Endometrium (tissue), 2 donors: ENCODE measurements around the gene CYP2A7.
"Not testable (repeated sequence)": the region's sequence is repeated elsewhere in the genome, so short reads cannot be mapped to it uniquely, and the experiment has no call there.

ENCODE experiments used
- FAIRE-seq: peaks from 2 replicates; lab custom pipeline; 2012; peaks lifted over from hg19 to GRCh38; lab: Jason Lieb, UNC
- donor health status: control.
- donor health status: control.

Gene CYP2A7

DNA sequence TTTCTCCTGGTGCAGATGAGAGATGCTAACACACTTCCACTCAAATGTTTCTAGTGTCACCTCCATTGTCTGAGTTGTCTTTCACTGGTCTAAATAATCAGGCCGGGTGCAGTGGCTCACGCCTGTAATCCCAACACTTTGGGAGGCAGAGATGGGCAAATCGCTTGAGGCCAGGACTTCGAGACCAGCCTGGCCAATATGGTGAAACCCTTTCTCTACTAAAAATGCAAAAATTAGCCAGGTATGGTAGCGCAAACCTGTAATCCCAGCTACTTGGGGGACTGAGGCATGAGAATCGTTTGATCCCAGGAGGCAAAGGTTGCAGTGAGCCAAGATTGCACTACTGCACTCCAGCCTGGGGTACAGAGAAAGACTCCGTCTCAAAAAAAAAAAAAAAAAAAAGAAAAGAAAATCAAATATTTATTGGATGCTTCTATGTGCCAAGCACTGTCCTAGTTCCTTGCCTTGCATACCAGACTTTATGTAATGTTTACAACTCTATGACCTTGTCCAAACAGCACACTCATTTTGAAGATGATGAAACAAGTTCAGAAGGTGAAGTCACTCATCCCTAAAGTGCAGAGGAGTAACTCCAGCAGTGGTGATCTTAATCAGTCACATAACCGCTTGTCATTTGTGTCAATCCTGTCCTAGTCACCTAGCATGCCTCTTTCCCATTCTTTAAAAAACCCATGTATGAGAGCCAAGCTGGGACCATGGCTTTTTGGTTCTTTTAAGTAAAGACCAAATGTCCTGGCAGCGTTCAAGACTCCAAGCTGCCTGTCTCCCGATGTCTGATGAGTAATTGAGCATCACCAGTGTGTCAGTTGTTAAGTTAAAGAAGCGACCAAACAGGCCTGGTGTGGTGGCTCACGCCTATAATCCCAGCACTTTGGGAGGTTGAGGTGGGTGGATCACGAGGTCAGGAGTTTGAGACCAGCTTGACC is 15.1 kb upstream of the CYP2A7 start:
- not testable (repeated sequence) for FAIRE-seq

DNA sequence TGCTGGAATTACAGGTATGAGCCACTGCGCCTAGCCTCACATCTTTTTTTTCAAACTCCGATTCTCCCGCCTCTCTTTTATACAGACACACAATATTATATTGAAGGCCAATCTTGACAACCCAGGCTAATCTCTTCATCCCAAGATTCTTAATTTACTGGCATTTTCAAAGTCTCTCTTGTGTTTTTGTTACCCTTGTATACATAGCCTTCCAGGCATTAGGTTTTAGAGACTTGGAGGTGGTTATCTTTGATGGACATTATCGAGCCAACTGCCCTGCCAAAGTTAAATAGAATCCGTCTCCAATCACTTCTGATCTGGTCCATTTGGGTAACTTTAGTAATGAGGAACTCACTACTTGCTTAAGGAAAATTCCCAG is 14.4 kb upstream of the CYP2A7 start:
- FAIRE-seq = no peak

DNA sequence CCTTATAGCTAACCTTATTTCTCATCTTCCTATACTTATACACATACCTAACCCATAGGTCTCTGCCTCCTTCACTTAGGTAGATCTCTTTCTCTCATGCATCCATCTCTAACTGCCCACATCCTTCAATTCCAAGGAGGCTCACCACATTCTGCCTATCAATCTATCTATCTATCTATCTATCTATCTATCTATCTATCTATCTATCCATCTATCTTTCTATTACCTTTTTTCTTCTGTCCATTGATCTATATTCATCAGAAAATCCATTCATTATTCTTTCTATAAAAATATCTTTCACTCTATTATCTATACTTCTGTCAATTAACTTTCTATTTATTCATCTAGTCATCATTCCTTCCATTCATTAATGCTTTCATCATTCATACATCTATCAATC is 11.1 kb upstream of the CYP2A7 start:
- no peak for FAIRE-seq

DNA sequence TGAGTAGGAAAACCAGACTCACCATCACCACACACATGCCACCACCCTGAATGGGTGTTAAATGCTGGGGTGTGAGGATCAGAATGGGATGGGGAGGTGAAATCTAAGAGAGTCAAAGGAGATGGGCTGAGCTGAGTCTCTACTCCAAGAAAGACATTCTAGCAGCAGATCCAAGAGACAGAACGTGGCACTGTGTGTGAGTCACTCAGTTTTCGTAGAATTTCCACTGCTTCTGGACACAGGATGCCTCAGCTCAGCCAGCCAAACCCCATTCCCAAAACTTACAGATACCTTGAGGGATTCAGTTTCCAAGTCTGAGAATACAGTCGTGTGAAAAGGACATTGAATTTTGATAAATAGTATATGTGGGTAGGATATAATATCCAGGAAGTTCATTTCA is 7.3 kb upstream of the CYP2A7 start:
- no peak for FAIRE-seq

DNA sequence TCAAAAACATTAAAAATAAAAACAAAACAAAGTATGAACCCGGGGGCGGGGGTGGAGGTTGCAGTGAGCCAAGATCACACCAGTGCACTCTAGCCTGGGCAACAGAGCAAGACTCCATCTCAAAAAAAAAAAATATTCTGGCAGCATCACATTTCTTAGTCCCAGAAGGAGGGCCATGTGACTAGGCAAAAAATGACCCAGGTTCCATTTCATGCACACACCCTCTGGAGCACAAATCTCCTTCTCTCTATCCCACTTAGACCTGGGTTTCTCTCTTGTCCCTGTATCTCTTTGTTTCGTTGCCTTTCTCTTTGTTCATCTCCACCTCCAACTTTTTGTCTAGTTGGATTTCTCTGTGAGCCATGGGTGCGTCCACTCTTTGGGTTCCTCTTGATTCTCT is 6.2 kb upstream of the CYP2A7 start:
- no peak for FAIRE-seq

DNA sequence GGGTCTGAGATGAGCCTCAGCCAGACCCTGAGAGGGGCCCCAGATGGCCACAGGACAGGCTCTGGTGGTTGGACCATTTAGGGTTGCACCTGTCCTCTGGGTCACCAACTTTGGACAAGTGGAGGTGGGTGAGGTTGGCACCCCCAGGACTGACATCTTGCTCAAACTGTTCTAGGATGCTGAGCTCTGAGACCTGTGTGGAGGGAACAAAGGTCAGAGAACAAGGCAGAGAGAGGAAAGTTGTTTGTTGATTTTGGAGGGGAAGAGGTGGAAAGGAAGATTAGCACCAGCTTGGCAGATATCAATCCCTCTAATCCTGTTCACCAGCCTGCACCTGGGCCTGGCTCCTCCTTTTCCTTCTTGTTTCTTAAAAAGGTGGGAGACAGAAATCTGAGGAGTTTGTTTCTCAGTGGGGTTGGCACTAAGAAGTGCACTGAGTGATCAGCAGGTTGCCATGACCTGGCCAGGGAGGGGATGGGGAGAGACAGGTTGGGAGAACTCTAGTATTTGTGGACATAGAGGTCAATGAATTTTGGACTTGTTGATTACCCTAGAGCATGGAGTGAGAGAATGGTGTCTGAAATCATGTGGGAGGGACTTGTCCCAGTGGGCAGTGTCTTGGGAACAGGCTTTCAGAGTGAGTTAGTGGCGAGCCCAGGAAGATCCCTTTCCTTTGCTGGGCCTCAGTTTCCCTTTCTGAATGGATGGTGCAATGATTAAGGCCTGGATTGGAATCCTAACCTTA is 2.3 kb upstream of the CYP2A7 start:
- not testable (repeated sequence) for FAIRE-seq

DNA sequence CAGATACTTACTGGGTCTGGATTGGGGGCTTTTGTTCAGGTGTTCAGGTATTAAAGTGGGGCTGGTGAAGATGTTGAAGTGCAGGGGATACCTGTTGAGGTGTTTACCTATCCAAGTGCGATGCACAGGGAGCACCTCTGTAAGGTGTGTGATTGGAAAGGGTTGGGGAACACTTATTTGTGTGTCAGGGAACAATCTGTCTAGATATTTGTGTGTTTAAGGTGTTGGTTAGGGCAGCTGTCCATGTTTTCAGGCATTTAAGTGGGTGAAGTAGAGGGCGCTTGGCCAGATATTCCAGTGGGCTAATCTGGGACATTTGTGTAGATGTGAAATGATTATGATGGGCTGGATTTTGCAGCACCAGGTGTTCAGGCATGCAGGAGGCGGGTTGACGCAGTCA is 2.7 kb downstream of the CYP2A7 start:
- FAIRE-seq = not testable (repeated sequence)

DNA sequence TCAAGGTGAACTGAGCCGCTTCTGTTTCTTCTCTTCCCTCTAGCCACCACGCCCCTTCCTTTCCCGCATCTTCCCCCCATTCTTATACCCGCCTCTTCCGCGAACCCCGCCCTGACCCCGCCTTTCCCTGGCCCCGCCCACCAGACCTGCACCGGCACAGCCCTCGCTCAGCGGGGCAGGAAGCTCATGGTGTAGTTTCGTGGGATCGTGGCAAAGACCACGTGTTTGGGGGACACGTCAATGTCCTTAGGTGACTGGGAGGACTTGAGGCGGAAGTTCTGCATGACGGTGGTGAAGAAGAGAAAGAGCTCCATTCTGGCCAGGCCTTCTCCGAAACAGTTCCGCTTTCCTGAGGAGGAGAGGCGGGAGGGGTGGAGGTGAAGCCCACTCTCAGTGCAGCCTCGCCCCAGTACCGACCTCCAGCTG is 6.5 kb downstream of the CYP2A7 start:
- FAIRE-seq = not testable (repeated sequence)

DNA sequence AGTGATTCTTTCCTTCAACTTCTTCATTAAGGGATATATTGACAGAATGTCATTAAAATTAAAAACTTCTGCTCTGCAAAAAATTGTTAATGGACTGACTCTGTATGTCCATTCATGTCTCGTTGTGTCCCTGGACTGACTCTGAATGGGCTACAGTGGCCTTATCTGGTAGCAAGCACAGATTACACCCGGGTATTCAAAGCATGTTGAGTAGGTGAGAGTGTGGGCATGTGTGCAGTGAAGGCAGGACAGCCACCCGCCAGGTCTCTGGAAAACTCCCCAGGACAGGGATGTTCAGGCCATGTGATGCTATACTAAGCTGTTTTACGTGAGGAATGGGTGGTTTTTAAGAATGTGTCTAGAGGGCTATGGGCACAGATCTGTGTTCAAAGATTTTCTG is 7.2 kb downstream of the CYP2A7 start:
- not testable (repeated sequence) for FAIRE-seq

DNA sequence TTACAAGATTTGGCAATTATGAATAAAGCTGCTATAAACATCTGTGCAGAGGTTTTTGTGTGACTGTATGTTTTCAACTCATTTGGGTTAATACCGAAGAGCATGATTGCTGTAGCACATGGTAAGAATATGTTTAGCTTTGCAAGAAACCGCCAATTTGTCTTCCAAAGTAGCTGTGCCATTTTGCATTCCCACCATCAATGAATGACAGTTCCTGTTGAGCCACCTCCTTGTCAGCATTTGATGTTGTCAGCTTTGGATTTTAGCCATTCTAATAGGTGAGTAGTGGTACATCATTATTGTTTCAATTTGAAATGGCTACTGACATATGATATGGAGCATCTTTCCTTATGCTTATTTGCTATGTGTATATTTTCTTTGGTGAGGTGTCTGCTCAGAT is 8.2 kb downstream of the CYP2A7 start:
- FAIRE-seq = not testable (repeated sequence)

DNA sequence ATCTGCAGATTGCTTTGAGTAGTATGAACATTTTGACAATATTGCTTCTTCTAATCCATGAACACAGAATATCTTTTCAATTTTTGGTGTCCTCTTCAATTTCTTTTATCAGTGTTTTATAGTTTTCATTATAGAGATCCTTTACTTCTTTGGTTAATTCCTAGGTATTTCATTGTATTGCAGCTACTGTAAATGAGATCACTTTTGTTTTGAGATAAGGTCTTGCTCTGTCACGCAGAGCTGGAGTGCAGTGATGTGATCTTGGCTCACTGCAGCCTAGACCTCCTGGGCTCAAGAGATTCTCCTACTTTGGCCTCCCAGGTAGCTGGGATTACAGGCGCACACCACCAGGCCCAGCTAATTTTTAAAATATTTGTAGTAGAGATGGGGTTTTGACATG is 9.8 kb downstream of the CYP2A7 start:
- no peak for FAIRE-seq

DNA sequence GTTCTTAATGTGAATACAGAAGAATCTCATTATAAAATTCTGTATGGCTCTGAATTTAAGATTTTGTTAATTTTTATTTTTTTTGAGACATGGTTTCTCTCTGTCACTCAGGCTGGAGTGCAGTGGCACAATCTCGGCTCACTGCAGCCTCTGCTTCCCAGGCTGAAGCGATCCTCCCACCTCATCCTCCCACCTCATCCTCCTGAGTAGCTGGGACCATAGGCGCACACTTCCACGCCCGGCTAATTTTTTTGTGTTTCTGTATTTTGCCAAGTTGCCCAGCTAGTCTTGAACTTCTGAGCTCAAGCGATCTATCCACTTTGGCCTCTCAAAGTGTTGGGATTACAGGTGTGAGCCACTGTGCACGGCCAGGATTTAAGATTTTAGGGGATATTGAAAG is 14.3 kb downstream of the CYP2A7 start:
- no peak for FAIRE-seq

DNA sequence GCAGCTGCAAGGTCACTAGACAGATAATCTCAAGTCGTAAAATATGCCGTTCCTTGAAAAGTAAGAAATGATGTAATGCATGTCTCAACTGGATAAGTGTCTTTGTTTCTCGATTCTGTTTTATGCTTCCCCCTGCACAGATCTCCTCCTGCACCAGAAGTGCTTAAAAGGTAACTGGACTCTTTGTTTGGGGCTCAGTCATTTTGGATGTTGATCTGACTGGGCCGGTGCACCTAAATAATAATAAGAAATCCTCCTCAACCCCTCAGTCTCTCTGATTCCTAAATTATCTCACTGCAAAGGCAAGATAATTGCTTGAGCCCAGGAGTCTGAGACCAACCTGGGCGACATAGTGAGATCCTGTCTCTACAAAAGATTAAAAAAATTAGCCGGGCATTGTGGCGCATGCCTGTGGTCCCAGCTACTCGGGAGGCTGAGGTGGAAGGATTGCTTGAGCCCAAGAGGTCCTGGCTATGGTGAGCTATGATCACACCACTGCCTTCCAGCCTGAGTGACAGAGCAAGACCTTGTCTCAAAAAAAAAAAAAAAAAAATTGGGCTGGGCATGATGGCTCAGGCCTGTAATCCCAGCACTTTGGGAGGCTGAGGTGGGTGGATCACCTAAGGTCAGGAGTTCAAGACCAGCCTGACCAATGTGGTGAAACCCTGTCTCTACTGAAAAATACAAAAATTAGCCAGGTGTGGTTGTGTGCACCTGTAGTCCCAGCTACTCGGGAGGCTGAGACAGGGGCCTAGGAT is 17.1 kb downstream of the CYP2A7 start:
- not testable (repeated sequence) for FAIRE-seq

DNA sequence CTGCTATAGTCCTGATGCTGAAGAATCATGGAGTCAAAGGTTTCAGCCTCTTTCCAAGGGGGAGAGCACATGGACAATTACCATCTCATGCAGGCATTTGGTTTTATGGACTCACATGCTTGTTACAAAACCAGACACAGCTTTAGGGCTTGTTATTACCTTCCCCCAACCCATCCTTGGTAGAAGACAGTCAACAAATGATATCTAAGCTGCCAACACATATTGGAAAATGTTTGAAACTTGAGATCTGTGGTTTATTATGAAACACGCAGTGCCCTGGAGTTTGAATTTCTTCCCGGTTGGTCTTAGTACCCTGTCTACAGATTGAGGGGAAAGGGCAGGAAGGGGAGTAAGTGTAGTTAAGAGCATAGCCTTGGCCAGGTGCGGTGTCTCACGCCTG is 19.2 kb downstream of the CYP2A7 start:
- no peak for FAIRE-seq

DNA sequence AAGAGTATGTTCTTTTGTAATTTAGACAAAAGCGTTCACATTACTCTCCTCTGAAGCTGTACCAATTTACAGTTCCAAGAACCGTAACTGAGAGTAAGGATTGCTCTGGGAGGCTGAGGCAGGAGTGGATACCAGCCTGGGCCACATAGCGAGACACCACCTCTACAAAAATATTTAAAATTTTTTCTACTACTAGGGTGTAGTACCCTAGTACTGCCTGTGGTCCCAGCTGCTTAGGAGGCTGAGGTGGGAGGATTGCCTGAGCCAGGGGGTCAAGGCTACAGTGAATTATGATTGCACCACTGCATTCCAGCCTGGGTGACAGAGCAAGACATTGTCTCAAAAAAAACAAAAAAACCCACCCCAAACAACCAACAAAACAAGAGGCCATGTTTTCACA is 19.7 kb downstream of the CYP2A7 start:
- FAIRE-seq = no peak

DNA sequence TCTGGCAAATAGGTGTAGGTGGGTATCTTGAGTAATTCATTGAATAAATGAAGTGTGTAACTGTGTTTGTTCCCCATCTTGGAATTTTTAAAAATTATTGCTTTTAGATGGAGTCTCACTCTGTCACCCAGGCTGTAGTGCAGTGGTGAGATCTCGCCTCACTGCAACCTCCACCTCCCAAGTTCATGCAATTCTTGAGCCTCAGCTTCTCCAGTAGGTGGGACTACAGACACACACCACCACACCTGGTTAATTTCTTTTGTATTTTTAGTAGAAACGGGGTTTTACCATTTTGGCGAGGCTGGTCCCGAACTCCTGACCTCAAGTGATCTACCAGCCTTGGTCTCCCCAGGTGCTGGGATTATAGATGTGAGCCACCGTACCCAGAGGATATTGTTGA is 23.9 kb downstream of the CYP2A7 start:
- no peak for FAIRE-seq

DNA sequence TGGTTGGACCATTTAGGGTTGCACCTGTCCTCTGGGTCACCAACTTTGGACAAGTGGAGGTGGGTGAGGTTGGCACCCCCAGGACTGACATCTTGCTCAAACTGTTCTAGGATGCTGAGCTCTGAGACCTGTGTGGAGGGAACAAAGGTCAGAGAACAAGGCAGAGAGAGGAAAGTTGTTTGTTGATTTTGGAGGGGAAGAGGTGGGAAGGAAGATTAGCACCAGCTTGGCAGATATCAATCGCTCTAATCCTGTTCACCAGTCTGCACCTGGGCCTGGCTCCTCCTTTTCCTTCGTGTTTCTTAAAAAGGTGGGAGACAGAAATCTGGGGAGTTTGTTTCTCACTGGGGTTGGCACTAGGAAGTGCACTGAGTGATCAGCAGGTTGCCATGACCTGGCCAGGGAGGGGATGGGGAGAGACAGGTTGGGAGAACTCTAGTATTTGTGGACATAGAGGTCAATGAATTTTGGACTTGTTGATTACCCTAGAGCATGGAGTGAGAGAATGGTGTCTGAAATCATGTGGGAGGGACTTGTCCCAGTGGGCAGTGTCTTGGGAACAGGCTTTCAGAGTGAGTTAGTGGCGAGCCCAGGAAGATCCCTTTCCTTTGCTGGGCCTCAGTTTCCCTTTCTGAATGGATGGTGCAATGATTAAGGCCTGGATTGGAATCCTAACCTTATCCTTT is 29.4 kb downstream of the CYP2A7 start:
- not testable (repeated sequence) for FAIRE-seq

DNA sequence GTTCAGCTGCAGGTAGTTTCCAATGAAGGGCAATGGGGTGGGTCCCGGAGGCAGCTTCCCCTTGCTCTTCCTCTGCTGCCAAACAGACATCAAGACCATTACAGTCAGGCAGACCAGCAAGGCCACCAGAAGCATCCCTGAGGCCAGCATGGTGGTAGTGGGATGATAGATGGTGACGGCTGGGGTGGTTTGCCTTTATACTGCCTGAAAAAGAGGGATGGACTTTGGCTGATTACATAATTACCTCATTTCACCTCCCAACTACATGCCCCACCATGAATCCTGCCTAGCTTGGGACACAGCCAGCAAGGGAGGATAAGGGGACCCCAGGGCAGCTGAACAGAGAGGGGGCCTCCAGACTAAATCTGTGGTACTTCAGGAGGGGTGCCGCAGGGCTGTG is 31.8 kb downstream of the CYP2A7 start, which contains the start of gene CYP2A6:
Gene CYP2A6, minus strand, starts transcription at position 171 of the 400 bp plus-strand sequence. Its CDS starts 21 bp downstream, at position 150.
- not testable (repeated sequence) for FAIRE-seq

DNA sequence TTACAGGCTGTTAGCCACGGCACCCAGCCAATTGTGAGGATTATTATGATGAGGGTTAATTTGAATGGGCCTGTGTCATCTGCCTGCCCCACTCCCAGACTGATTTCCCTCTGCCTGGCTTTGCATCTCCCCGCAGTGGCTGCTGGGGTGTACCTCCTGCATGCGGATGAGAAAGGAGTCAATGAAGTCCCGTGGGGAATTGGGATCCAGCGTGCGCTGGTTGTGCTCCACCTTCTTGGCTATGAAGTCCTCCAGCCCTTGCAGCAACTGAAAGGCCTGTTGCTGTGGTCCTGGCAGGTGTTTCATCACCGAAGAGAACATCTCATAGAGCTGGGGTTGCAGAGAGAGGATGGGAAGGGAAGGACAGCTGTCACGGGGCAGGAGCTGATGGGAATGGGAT is 35.3 kb downstream of the CYP2A7 start:
- FAIRE-seq = not testable (repeated sequence)

DNA sequence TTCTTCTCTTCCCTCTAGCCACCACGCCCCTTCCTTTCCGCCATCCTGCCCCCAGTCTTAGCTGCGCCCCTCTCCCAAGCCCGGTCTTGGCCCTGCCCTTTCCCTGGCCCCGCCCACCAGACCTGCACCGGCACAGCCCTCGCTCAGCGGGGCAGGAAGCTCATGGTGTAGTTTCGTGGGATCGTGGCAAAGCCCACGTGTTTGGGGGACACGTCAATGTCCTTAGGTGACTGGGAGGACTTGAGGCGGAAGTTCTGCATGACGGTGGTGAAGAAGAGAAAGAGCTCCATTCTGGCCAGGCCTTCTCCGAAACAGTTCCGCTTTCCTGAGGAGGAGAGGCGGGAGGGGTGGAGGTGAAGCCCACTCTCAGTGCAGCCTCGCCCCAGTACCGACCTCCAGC is 38.4 kb downstream of the CYP2A7 start:
- FAIRE-seq = not testable (repeated sequence)

DNA sequence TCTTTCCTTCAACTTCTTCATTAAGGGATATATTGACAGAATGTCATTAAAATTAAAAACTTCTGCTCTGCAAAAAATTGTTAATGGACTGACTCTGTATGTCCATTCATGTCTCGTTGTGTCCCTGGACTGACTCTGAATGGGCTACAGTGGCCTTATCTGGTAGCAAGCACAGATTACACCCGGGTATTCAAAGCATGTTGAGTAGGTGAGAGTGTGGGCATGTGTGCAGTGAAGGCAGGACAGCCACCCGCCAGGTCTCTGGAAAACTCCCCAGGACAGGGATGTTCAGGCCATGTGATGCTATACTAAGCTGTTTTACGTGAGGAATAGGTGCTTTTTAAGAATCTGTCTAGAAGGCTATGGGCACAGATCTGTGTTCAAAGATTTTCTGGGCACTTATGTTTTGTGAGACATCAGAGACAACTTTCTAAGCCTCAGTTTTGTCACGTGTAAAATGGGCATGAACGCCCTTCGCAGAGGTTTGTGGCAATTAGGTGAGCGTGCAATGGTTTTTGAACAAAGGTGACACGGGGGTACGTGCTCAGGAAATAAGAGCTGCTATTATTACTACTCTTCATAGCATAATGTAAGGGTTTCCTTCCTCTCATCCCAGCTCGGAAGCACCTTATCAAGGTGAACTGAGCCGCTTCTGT is 38.9 kb downstream of the CYP2A7 start:
- not testable (repeated sequence) for FAIRE-seq
